ENCODE results near the gene NFKBIL1.

- TF ChIP-seq CTCF (IDR thresholded peaks at IDR 0.05; ENCODE audit: low read depth, low read length, missing input control) (no peak), REST (IDR thresholded peaks at IDR 0.05) (no peak), SP1 (IDR thresholded peaks at IDR 0.05) (no peak), EGR1 (IDR thresholded peaks at IDR 0.05; ENCODE audit: low read depth in 2 of 2) (no peak), MAX (IDR thresholded peaks at IDR 0.05) (no peak)
Observed at GRCh38 chr6:31576897-31577578, 29.6 kb downstream of the NFKBIL1 start.

All from liver (tissue), 3 donors.